GM18858 (cell line): ENCODE results near the gene KNCN.

Experiments
- ATAC-seq: cut with Tn5 transposase; IDR thresholded peaks from one replicate; pipeline ENCODE4 v1.9.1; 2021; ENCODE audit not compliant: unreplicated experiment

Gene KNCN

GRCh38 chr1:46526013-46526690 is 25.3 kb downstream of the KNCN start:
- ATAC-seq: no peak

GRCh38 chr1:46525253-46525983 is 26.0 kb downstream of the KNCN start:
- ATAC-seq: no peak

- no peak for ATAC-seq
These were observed 26.6 kb downstream of the KNCN start for GRCh38 chr1:46524843-46525242.

GRCh38 chr1:46523496-46524353 is 27.7 kb downstream of the KNCN start:
- no peak for ATAC-seq

- ATAC-seq: no peak
These were observed 28.5 kb downstream of the KNCN start for GRCh38 chr1:46522969-46523320.

GRCh38 chr1:46522184-46522968 is 29.1 kb downstream of the KNCN start:
- no peak for ATAC-seq

- ATAC-seq: no peak
These were observed 30.0 kb downstream of the KNCN start for GRCh38 chr1:46521414-46521813.

- no peak for ATAC-seq
These were observed 31.2 kb downstream of the KNCN start for GRCh38 chr1:46520063-46520911.

GRCh38 chr1:46519209-46519608 is 32.2 kb downstream of the KNCN start:
- no peak for ATAC-seq

- ATAC-seq: no peak
These were observed 33.4 kb downstream of the KNCN start for GRCh38 chr1:46517932-46518498.

GRCh38 chr1:46517010-46517600 is 34.3 kb downstream of the KNCN start:
- ATAC-seq: no peak

GRCh38 chr1:46516200-46516950 is 35.1 kb downstream of the KNCN start:
- ATAC-seq: no peak

GRCh38 chr1:46515576-46515975 is 35.9 kb downstream of the KNCN start:
- no peak for ATAC-seq

- ATAC-seq: no peak
These were observed 37.9 kb downstream of the KNCN start for GRCh38 chr1:46513536-46513935.

- ATAC-seq: no peak
These were observed 38.7 kb downstream of the KNCN start for GRCh38 chr1:46512792-46513190.

- ATAC-seq: no peak
These were observed 39.2 kb downstream of the KNCN start for GRCh38 chr1:46512135-46512791.

GRCh38 chr1:46510998-46511365 is 40.5 kb downstream of the KNCN start:
- no peak for ATAC-seq

- no peak for ATAC-seq
These were observed 41.0 kb downstream of the KNCN start for GRCh38 chr1:46510341-46510997.
